KG1 (cell line): ENCODE measurements around the gene LINC01488.

Experiments
- DNase-seq: peaks from one replicate; lab custom pipeline; 2025; lab: John Stamatoyannopoulos, UW

The LINC01488 gene

DNA sequence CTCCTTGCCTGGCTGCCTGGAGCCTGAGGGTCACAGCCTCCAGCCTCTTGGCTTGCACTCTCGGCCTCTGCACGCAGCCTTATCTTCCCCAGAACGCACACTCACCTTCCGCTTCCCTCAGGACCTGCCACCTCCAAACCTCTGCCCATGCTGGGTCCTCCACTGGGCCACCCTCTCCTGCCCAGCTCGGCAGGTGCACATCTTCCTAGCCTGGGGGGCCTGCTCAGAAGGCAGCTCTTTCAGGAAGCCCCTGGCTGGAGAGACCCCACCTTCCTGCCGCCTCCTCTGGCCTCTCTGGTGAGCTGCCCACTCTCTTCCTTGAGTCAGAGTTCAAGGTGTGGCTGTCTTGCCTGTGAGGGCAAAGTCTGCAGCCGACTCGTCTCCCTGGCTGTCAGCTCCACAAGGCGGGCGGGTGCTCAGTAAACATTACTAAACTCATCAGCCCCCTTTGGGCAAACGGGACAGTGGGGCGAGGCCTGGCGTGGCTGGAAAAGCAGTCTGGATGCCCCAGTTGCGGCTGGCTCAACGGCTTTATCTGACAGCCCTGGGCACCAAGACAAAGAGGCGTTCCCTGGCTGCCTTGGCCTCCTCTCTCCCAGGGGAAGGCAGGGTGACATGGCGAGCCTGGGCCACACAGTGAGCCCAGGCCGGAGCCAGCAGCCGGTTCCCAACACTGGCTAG lies 1.7 kb upstream of the LINC01488 start:
- no peak for DNase-seq

DNA sequence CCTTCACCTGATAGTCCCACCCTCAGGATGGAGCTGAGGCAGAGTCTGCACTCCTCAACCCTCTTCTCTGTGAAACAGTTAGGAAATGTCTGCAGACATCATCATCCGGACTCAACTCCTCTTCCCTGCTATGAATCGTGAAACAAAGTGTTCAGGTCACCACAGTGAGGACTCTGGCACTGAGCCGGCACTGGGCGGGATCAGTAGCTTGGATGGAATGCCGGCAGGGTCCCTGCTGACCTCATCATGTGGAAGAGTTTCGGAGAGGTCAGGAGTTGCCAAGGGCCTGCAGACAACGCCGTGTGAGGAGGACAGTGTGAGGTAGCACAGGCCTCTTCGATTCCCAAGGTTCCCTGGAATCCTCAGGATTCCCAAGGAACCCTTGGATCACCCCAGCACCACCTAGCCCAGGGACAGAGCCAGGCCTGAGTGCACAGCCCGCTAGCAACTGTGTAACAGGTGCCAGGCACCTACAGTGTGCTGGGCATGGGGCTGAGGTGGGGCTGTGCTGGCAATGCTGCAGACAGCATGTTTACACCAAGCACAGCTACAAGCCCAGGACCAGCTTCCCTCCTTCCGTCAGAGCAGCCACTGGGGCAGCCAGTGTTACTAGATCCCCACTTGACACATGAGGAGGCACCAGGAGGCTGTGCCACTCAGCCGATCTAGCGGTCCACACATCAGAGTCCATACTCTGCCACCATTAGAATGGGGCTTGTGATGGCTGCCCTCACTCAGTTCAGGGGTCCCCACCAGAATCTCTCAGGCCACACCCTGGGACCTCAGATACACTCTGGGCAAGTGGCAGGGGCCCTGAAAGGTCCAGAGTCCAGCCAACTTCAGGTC lies 693 bp upstream of the LINC01488 start:
- no peak for DNase-seq

DNA sequence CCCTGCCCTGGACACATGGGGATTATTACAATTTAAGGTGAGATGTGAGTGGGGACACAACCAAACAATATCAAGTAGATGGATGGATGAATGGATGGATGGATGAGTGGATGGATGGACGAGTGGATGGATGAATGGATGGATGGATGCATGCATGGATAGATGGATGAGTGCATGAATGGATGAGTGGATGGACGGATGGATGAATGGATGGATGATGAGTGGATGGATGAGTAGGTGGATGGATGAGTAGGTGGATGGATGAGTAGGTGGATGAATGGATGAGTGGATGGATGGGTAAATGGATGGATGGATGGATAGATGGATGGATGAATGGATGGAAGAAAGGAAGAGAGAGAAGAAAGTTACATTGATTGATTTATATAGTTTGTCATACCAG lies 859 bp downstream of the LINC01488 start:
- DNase-seq = no peak

DNA sequence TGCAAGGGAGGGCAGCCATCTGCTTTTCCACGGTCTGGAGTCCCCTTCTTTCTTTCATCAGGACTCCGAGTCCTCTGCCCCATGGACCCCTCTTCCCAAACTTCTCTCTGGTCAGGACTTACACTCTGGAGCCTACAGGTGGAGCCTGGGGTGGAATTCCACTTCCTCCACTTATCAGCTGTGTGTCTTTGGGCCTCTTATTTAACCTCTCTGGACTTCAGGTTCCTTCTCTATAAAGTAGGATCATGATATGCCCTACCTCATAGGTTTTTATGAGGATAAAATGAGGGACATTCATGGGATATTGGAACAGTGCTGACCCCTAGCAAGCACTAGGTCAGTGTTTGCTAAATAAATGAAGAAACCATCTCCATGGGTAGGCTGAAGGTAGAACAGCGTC lies 1.7 kb downstream of the LINC01488 start:
- no peak for DNase-seq

DNA sequence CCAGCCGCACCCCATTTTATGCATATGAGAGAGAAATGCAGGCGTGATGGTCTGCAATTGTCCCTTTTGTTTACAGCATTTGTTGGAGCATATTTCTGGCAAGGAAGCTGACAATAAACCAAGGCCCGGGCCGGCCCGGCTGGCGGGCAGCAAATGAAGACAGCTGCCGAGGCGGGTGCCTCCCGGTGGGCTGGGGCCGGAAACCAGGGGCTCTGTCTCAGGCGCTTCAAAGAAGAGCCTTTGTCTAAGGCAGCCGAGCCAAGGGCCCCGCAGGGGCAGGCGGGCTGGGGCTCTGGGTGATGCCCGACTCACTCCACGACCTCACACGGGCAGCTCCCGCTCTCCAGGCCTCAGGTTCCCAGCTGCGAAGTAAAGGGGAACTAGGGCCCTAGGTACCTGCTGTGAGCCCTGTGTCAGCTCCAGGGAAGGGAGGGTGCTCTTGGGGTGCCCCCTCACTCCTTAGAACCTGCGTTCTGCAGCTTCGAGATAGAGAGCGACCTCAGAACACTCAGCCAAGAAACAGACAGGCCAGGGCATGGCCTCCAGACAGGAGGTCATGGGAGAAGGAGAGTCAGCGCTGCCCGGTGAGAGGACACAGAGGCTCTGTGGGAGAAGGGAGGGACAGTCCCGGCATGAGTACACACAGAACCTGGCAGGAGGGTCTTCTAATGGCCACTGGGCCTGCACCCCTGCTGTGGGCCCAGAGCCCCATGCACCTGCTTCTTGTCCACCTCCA lies 2.4 kb downstream of the LINC01488 start:
- DNase-seq = no peak

DNA sequence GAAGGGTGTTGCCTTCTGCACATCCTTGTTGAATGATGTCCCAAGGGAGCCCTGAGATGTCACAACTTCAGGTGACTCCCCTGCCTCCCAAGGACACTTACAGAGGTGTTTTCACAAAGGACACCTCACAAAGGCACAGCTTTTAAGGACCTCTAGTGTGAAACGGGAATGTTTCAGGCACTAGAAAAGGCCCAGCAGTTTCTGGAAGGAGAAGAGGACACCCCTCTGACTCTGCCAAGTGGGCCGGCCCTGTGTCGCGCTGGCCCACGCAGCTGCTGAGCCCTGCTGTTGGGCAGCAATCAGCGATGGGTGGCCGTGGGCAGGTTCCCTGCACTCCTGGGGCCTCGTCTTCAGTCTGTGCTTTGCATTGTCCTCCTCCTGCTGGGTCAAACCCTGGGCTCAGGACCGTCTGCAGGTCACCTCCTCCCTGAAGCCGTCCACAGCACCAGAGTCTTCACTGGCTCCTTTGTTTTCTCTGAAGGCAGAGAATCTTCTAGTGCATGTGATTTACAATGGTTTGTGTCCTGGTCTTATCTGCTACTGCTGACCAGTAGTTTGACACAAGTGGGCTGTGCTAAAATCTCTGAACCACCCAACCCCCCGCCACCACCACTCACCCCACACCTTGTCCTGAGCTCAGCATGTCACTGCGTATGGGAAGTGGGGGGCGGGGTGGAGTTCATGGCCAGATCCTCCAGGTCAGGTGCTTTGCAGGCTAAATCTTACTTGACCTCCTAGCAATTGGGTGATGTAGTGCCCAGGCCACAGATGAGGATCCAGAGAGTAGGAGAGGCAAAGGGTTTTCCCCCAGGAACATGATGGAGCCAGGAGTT lies 3.2 kb downstream of the LINC01488 start:
- no peak for DNase-seq

DNA sequence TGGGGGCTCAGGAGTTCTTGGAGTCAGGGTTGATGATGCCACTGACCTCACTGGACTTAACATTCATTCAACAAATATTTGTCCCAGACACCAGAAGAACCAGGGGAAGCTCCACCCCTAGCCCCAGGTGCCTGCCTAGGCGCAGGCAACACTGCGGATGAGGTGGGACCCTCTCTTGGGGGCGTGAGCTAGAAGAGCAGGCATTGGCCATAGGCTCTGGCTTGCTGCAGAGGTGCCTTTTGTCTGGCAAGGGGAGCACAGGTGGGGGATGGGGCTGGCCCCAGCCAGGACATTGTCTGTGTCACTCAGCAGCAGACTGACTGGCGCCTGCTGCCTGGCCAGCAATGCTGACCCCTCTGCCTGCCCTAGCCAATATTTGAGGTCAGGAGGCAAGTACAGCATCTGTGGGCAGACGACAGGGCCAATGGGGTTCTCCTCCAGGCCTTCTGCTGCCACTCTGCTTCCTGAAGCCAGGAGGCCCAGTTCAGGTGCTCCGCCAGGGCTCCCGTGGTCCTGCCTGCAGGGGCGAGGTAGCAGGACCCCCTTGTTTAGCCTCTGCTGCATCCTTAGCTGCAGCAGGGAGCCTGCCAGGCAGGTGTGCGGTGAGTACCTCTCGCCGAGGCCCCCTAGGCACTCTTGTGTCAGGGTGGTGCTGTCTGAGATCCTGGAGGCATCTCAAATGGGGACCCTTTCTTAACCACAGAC lies 4.0 kb downstream of the LINC01488 start:
- DNase-seq = no peak

DNA sequence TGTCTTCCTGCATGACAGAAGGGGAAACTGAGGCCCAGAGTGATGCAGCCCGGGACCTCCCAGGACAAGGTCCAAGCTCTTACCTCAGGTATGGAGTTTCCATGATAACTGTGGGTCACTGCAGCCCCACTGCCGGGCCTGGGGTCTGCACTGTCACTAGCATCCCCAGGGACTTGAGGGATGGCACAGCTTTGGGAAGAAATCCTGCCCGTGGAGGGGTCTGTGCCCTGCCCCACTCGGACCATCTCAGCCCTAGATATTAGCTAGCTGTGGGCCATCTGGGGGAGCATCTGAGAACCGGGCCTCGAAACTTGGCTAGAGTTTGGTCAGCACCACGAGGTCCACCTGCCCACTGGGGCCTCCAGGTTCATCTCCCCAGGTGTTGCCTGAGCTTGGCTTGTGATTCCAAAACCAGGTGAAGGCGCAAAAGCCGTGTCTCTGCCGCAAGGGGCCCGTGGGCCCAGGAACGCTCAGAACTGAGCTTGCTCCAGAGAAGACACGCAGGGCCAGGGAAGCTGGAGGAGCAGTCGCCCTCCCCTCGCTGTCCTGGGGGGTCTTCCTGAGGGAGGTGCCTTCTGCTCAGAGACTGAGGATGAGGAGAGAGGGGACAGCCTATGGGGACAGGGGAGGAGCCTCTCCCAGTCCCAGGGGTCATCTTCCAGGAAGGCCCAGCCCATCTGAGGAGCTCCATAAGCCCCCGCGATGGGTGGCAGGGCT lies 4.8 kb downstream of the LINC01488 start:
- DNase-seq = no peak

DNA sequence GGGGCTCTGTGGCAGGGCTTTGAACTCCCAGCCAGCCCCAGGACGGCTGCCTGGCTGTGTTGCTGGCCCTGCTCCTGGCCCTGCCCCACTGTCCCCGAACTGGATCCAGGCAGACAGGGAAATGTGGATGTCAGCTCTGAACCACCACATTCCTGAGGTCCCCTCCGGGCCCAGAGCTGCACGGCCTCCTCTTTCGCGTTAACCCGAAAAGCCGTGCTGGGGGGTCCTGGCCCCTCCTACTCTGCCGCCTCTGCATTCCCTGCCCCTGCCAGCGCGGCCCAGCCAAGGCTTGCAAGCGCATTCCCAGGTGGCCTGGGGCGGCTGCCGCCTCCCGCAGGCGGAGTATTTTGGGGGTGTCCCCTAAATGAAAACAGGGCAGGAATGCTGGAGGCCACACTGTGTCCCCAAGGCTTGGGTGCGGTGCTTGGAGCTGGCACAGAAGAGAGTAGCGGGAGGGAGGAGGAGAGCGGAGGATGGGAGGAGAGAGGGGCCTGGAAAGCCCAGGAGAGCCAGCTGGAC lies 5.4 kb downstream of the LINC01488 start:
- no peak for DNase-seq

DNA sequence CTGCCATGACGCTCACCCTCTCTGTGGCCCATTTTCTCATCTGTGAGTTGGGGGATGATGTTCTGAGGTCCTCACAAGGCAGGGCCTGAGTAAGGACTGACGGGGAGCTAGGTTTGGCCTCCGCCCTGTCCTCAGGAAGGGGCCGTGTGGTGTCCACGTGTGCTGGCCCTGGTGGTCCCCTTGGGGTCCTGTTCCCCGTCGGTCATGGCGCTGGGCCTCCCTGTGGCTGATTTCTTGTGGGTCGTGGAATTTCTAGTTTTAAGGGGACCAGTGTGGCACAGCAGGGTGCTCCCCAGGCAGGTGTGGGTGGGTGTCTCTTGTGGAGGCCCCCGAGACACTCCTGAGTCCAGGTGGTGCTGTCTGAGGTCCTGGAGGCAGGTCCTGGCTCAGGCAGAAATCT lies 5.9 kb downstream of the LINC01488 start:
- no peak for DNase-seq

DNA sequence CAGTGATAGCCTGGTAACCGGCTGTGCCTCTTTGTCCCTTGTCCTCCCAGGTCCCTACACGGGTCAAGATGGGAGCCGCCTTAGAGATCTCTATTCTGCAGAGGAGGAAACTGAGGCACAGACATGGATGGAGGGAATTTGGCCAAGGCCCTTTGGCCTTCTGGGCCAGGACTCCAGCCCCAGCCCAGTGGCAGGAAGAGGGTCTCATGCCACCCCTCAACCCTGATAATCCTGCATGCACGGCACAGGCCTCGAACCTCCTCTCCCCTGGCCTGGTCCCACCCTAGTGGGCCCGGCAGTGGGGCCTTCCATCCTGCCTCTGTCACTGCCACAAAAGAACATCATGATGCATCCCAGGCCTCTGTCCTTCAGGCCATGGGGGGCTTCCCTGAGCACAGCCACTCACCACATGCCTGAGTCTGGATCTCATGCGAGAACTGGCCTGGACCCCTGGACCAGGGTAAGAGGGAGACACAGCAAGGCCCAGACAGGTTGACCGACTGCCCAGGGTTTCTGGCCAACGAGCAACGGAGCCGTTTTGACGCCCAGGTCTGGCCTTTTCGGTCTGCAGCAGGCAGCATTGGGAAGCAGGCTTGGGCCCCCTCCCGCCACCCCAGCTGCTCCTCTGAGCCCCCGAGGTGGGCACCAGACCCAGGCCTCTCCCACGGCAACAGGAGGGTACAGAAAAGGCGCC lies 6.5 kb downstream of the LINC01488 start:
- no peak for DNase-seq

DNA sequence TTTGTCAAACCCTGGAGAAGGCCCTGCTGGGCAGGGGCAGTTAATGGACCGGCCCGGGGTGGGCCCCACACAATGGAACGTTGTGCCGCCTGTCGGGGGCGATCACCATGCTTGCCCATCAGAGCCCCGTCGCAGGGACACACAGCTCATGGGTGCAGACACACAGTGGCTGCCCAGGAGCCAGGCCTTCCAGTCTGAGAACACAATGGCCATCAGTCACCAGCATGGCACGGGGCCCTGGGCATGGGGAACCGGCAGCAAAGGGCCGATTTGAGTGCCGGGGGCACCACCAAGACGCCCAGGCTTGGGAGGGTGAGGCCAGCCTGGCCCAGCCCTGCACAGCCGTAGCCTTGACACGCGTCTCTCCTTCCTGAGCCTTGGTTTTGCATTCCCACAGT lies 7.1 kb downstream of the LINC01488 start:
- DNase-seq = no peak

DNA sequence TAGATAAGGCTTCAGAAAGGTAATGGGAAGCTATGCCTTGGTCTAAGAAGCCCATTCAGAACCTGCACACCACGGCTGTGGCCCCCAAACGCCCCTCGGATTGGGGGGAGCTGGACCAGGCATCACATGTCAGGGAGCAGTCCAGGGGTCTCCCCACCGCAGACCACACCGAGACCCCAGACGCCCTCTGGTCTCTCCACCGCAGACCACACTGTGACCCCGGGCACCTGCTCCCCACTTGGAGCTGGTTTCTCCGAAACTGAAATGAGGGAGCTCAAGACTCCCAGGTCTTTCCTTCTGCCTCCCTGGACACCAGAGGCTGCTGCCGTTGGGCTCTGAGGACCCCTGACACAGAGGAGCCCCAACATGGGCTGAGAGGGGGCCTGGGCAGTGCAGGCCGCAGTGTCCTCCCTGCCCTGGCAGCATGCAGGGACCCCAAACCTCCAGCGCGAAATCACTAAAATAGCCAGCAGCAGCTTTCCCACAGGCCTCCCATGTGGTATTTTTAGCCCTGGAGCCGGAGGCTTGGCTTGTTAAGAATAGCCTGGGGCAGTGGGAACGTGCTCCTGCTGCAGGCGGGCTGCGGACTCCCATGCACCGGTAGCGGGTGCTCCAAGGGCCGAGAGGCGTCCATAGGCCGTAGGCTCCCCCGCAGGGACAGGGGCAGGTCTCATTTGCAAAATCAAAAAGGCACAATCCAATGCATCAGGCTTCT lies 7.7 kb downstream of the LINC01488 start:
- no peak for DNase-seq

DNA sequence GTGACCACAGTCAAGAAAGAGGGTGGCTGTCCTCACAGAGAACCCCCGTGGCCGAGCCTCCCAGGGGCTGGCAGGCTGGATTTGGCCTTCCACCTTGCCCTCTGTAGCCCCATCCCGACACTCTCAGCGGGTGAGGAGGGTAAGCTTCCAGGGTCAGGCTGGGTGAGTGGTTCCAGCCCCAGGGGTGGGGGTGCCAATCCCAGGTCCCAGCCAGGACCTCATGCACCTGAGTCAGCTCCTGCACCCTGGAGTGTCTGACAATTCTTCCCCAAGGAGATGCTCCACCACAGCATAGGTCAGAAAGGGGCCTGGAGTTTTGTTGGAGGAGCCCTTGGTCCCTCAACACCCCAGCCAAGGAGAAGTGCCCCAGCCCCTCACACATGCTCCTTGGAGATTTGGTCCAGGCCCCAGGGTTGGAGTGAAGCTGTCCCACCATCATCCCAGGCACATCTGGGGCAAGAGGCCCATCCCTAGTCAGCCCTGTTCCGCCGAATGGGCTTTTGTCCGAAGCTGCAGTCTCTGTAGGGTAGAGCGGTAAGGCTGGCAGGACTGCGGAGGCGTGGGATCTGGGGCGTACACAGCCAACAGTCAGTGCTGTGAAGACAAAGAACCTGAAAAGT lies 8.4 kb downstream of the LINC01488 start:
- DNase-seq = no peak

DNA sequence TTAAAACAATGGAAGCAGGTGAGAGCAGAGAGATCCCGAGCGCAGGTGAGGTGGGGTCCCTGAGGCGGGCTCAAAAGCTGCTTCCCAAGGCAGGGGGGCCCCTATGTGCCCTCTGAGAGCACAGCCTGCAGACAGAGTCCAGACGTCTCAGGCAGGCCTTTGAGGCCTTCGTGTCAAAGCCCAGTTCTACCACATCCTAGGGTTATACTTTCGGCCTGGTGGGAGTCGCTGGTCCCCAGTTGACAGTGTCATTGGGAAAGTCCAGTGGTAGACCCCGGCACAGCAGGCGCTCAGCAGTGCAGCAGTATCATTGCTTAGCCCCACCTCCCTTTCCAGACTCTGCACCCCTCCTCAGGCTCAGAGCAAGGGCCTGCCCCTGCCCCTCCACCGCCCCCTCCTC lies 9.1 kb downstream of the LINC01488 start:
- DNase-seq = no peak

DNA sequence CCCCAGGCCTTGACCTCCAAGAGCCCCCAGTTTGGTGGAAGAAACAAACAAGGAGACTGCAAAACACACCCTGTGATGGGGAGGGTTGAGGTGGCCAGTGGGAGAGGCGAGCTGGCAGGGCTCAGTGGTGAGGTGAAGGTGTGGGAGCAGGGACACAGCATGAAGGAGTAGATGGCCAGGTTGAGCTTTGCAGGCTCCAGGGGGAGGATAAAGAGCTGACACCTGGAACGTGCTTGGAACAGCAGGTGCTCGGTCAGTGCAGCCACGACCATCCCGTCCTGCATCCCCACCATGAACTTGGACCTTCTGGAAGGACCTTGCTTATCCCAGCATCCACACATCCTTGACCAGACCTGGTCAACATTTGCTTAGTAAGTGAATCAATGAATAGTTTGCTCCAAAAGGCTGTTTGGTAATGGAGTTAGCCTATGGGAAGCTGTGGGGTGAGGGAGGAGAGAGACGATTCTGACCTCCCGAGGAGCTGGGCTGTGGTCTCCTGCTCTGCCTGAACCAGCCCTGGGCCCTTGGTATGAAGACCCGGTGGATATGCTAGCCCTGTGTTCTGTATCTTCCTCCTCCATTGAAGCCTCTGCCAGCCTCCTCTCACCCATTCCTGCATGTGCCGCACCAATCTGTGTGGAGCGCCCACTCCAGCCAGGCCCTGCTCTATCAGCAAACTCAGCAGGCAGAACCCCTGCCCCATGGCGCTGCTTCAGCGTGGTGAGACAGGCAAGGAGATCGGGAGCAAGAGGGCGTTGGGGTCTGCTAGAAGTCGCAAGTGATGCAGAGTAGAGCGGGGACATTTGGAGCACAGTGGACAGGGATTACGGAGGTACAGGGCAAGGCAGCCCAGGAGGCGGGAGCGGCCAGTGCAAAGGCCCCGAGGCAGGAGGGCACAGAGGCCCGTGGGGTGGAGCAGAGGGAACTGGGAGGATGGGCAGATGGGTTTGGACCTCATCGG lies 9.9 kb downstream of the LINC01488 start:
- DNase-seq = no peak

DNA sequence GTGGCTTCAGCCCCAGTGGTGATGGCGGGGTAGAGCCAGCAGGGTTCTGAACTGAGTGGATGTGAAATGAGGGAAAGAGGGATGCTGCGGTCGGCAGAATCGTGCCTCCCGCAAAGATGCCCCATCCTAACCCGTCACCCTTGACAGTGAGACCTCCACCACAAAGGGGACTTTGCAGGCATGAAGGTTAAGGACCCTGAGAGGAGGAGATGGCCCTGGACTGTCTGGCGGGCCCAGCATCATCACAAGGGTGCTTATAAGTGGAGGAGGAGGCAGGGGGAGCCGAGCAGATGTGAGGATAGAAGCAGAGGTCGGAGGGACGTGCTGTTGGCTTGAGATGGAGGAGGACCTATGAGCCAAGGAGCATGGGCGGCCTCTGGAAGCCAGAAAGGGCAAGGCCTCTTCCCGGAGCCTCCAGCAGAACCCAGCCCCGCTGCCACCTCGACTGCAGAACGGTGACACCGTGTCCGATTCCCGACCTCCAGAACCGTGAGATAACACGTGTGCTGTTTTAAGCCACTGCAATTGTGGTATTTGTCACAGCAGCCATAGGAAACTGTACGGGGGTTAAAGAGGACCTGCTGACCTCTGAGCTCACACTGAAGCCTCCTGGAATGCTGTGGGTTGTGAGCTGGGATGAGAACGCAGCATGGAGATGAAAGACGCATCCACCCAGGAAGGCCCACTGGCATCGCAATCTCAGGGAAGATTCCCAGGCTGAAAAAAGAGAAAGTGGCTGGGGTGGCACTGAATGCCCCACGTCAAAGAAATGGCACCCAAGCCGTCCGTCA lies 10.9 kb downstream of the LINC01488 start:
- DNase-seq = no peak
